Smooth muscle cell of the brain vasculature (primary cell): ENCODE data around the gene GALT.

Experiments
- DNase-seq: peaks from one replicate; pipeline ENCODE4 v3.0.0-alpha.2; 2012; ENCODE audit warnings: low read depth, low spot score

GALT gene

GRCh38 chr9:34646211-34647083 is at the start of gene GALT:
GALT (plus strand) TSS chr9:34646675; CDS start chr9:34646705, 30 bp downstream.
- DNase-seq, result peak; percentile 49

- DNase-seq, result no peak
These were observed 46.9 kb upstream of the GALT start for GRCh38 chr9:34599546-34599945.

GRCh38 chr9:34600908-34601307 is 45.6 kb upstream of the GALT start:
- DNase-seq, result no peak

GRCh38 chr9:34601937-34602573 is 44.4 kb upstream of the GALT start:
- no peak for DNase-seq

GRCh38 chr9:34603610-34604231 is 42.8 kb upstream of the GALT start:
- DNase-seq, result no peak

- no peak for DNase-seq
These were observed 40.3 kb upstream of the GALT start for GRCh38 chr9:34606190-34606589.

GRCh38 chr9:34606905-34607304 is 39.6 kb upstream of the GALT start:
- no peak for DNase-seq

- DNase-seq, result no peak
These were observed 39.1 kb upstream of the GALT start for GRCh38 chr9:34607331-34607730.

- DNase-seq, result no peak
These were observed 35.9 kb upstream of the GALT start for GRCh38 chr9:34610434-34611206.

GRCh38 chr9:34611251-34611810 is 35.1 kb upstream of the GALT start:
- DNase-seq, result no peak

- no peak for DNase-seq
These were observed 34.4 kb upstream of the GALT start, which contains the start of gene RPP25L for GRCh38 chr9:34611811-34612787. RPP25L (minus strand) TSS chr9:34612097; CDS start chr9:34611296, 801 bp downstream.

- DNase-seq, result no peak
These were observed 33.6 kb upstream of the GALT start for GRCh38 chr9:34612788-34613390.

GRCh38 chr9:34615132-34615531 is 31.3 kb upstream of the GALT start:
- no peak for DNase-seq

GRCh38 chr9:34620061-34620994 is 26.1 kb upstream of the GALT start, which contains the start of gene DCTN3:
DCTN3 (minus strand) TSS chr9:34620495; CDS start chr9:34620464, 31 bp downstream.
- DNase-seq, result peak; percentile 76

- no peak for DNase-seq
These were observed 22.9 kb upstream of the GALT start for GRCh38 chr9:34623374-34624235.

- DNase-seq, result no peak
These were observed 21.8 kb upstream of the GALT start for GRCh38 chr9:34624475-34625185.

- DNase-seq, result no peak
These were observed 21.3 kb upstream of the GALT start for GRCh38 chr9:34625186-34625486.
